Muscle layer of colon (tissue), 2 donors: Measurements from ENCODE around the gene RRP8.
A peak's percentile ranks its signal among the peaks of the same experiment; 100 is the strongest.

Source experiments
- H3K27ac ChIP-seq: one replicate; pipeline ENCODE4 v1.7.0; 2013; ENCODE audit warnings: low read depth, mild to moderate bottlenecking, low read length, moderate library complexity
- H3K27me3 ChIP-seq, 2 donors: one replicate each; pipeline ENCODE4 v1.7.0; 2013; ENCODE audit warnings: low read length in 2 of 2, mild to moderate bottlenecking in 2 of 2; ENCODE audit not compliant: insufficient read depth in 2 of 2, control insufficient read depth in 1 of 2
- H3K36me3 ChIP-seq: one replicate; pipeline ENCODE4 v1.7.0; 2013; ENCODE audit warnings: mild to moderate bottlenecking, low read length; ENCODE audit not compliant: insufficient read depth
- H3K4me1 ChIP-seq: one replicate; pipeline ENCODE4 v1.7.0; 2013; ENCODE audit warnings: mild to moderate bottlenecking, low read length; ENCODE audit not compliant: insufficient read depth
- H3K4me3 ChIP-seq, 2 donors: one replicate each; pipeline ENCODE4 v1.7.0; 2013; ENCODE audit warnings: low read length in 2 of 2, low read depth in 1 of 2, mild to moderate bottlenecking in 1 of 2, moderate library complexity in 1 of 2
- H3K9ac ChIP-seq: one replicate; pipeline ENCODE4 v1.7.0; 2013; ENCODE audit warnings: low read length
- H3K9me3 ChIP-seq: one replicate; pipeline ENCODE4 v1.7.0; 2013; ENCODE audit warnings: mild to moderate bottlenecking, low read length
- donor health status: abdominal sarcoma.
- donor health status: Adenocarcinoma of cecum.

RRP8 gene

DNA sequence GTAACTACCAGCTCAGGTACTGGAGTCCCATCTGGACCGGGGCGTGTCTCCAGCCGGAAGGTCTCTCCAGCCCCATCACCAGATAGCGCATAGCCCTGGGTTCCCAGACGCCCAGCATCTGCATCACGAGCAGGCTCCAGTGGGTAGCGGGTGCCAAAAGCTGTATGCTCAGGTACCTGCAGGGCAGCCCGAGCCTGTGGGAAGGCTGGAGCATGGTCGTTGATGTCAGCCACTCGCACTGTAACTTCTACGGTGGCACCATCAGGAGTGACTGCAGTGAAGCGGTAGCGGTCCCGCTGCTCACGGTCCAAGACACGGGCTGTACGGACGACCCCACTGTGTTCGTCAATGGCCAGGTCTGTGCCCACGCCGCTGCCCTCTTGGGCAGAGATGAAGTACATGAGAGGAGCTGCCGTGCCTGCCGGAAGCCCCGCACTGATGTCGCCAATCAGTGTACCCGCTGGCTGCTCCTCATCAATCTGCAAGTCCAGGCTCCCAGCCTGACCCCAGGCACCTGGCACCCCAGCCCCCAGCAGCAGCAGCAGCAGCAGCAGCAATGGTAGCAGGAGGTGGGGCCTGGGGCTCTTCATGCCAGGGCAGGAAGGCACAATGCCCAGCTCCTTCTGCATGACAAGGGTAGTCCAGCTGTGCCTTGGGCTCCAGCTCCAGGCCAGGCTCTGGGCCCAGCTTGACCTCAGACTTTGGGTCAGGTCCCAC, 37.7 kb upstream of the RRP8 start:
- Histone ChIP-seq H3K4me1 (peaks cover 50% of the 10 kb centered on the region), H3K4me3 (no peak overlapping the region), H3K9me3 (no peaks in the 10 kb centered on the region), H3K27ac (no peak overlapping the region), H3K36me3 (peaks cover 29% of the 10 kb centered on the region), H3K27me3 (no peaks in the 10 kb centered on the region), H3K9ac (no peak overlapping the region)

DNA sequence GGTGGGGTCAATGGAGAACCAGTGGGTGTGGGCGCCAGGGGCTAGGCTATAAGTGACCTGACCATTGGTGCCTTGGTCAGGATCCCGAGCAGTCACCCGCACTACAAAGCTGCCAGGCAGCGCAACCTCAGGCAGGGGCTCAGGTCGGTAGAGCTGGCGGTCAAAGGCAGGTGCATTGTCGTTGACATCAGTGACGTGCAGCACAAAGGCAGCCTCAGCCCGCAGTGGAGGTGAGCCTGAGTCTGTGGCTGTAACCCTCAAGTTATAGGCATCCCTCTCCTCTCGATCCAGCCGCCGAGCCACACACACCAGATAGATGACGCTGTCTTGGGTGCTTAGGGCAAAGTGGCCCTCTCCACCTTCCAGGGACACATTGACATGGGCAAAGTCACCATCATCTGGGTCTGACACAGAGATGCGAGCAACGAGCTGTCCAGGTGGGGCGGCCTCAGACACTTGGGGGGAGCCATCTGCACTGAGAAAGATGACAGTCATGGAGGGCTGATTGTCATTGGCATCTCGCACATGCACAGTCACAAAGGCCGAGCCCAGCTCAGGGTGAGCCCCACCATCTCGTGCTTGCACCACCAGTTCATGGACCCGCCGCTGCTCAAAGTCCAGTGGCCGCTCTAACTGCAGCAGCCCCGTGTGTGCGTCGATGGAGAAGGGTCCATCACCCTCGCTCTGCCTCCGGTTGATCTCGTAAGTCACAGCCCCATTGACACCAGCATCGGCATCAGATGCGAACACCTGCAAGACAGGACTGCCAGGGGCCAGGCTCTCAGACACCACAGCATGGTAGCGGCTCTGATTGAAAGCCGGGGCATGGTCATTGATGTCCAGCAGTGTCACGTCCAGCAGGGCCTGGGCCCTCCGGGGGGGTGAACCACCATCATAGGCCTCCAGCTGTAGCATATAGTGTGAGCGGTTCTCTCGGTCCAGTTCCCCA, 36.9 kb upstream of the RRP8 start:
- peaks cover 28% of the 10 kb centered on the region for H3K36me3 ChIP-seq
- H3K27me3 ChIP-seq: no peaks in the 10 kb centered on the region
- H3K9ac ChIP-seq: no peak overlapping the region
- H3K27ac ChIP-seq: peak overlapping the region; percentile 40
- peaks cover 50% of the 10 kb centered on the region for H3K4me1 ChIP-seq
- no peak overlapping the region for H3K4me3 ChIP-seq
- H3K9me3 ChIP-seq: no peaks in the 10 kb centered on the region

DNA sequence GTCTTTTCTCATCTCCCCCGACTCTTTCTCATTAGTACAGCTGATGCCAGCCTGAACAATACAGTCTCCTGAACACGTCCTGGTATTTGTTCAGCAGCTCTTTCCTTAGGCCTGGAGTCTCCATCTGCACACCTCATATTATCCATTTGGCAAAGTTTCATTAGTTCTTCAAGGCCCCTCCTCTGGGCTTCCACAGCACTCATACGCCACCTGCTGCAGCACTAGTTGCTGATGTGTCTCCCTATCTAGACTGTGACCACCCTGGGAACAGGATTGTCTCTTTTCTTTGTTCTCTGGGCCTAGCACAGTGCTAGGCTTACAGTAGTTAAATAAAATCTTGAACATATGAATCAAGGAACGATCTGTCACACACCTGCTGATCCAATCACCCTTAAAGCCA, 35.0 kb upstream of the RRP8 start:
- H3K9ac ChIP-seq: no peak overlapping the region
- H3K27me3 ChIP-seq: no peaks in the 10 kb centered on the region
- peaks cover 24% of the 10 kb centered on the region for H3K36me3 ChIP-seq
- no peak overlapping the region for H3K27ac ChIP-seq
- no peaks in the 10 kb centered on the region for H3K9me3 ChIP-seq
- H3K4me3 ChIP-seq: no peak overlapping the region
- H3K4me1 ChIP-seq: peaks cover 55% of the 10 kb centered on the region

DNA sequence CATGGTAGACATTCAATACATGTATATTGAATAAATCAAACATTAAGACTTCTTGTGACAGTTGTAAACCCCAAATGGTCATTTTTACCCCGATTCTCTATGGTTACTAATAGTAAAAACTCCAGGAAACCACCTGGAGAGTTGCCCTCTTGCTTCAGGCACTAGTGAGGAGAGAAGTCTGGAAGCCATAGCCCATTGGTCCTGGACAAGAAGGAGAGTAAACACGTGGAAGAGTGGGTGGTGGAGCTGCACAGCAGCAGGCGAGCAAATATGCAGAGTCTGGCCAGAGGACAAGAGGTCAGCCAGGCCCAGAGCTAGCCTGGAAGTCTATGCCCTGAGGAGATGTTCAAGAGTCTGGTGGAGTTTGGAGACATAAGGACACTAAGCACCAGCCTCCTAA, 34.5 kb upstream of the RRP8 start:
- Histone ChIP-seq H3K9me3 (no peaks in the 10 kb centered on the region), H3K9ac (no peak overlapping the region), H3K4me1 (peaks cover 55% of the 10 kb centered on the region), H3K36me3 (peaks cover 30% of the 10 kb centered on the region), H3K27me3 (no peaks in the 10 kb centered on the region), H3K4me3 (no peak overlapping the region), H3K27ac (peak overlapping the region; percentile 20)

DNA sequence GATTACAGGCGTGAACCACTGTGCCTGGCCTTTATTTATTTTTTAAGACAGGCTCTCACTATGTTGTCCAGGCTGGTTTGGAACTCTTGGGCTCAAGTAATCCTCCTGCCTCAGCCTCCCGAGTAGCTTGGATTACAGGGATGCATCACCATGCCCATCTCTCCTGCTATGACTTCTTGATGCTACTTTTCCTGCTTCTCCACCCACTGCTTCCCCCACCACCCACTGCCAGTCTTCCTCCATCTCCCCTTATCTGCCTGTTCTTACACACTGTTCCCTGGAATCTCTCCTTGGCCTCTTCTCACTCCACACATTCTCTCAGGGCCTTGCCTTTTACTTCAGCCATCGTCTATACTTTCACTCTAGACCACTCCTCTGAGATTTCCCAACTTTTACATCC, 33.1 kb upstream of the RRP8 start:
- Histone ChIP-seq H3K9ac (no peak overlapping the region), H3K27ac (no peak overlapping the region), H3K4me3 (no peak overlapping the region), H3K9me3 (no peaks in the 10 kb centered on the region), H3K4me1 (peaks cover 55% of the 10 kb centered on the region), H3K36me3 (peaks cover 44% of the 10 kb centered on the region), H3K27me3 (no peaks in the 10 kb centered on the region)

DNA sequence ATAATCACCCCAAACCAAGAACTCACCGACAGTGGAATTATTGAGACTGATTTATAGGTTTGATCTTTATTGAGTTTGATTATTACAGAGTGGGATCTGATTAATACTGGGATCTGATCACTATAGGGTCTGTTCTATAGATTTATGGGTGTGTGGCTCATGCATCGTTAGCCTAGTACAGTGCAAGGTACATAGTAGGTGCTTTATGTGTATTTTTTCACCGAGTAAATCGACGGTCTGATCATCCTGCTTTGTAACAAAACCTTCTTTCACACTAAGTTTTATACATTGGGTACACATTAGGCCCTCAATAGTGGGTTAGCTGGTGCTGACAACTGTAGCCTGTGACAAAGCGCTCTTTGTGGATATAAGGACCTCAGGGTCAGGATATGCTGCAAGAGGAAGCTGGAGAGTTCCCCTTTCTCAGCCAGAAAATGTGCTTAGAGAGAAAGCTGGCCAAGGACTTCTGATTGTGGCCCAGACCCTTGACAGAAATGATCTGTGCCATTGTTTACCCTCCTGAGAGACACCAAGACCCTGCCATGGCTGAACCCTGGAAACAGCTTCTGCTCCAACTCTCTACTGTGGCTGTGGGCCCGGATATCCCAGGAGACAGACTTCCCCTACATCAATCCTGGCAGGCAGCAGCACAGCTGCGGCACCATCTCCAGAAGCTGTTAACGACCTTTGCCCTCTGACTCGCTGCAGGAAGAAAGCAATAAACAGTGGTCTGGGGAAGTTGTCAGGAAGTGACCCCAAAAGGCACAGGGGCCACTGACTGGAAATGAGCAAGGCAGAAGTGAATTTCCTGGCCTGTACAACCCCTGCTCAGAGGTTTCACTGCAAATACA, 31.9 kb upstream of the RRP8 start:
- Histone ChIP-seq H3K9me3 (no peaks in the 10 kb centered on the region), H3K27me3 (no peaks in the 10 kb centered on the region), H3K9ac (peak overlapping the region; percentile 23), H3K4me1 (peaks cover 55% of the 10 kb centered on the region), H3K4me3 (no peak overlapping the region), H3K36me3 (peaks cover 44% of the 10 kb centered on the region), H3K27ac (peak overlapping the region; percentile 67)

DNA sequence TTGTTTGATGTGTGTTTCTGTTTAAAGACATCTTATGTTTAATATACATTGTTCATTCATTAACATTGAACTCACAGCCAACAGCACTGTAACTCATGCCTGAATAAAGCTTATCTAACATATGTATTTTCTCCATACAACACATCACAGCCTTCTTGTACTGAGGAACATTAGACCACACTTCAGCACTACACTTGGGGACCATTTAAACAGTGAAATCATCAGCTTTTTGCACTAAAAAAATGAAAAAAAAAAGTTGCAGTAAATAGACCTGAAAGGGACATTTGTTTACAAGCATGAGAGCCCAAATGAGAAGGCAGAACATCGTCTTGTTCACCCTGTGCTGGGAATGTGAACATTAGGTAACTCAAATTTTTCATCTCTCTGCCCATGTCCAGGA, 31.1 kb upstream of the RRP8 start:
- Histone ChIP-seq H3K27me3 (no peaks in the 10 kb centered on the region), H3K9me3 (no peaks in the 10 kb centered on the region), H3K36me3 (peaks cover 41% of the 10 kb centered on the region), H3K4me3 (no peak overlapping the region), H3K4me1 (peaks cover 50% of the 10 kb centered on the region), H3K27ac (peak overlapping the region; percentile 67), H3K9ac (no peak overlapping the region)

DNA sequence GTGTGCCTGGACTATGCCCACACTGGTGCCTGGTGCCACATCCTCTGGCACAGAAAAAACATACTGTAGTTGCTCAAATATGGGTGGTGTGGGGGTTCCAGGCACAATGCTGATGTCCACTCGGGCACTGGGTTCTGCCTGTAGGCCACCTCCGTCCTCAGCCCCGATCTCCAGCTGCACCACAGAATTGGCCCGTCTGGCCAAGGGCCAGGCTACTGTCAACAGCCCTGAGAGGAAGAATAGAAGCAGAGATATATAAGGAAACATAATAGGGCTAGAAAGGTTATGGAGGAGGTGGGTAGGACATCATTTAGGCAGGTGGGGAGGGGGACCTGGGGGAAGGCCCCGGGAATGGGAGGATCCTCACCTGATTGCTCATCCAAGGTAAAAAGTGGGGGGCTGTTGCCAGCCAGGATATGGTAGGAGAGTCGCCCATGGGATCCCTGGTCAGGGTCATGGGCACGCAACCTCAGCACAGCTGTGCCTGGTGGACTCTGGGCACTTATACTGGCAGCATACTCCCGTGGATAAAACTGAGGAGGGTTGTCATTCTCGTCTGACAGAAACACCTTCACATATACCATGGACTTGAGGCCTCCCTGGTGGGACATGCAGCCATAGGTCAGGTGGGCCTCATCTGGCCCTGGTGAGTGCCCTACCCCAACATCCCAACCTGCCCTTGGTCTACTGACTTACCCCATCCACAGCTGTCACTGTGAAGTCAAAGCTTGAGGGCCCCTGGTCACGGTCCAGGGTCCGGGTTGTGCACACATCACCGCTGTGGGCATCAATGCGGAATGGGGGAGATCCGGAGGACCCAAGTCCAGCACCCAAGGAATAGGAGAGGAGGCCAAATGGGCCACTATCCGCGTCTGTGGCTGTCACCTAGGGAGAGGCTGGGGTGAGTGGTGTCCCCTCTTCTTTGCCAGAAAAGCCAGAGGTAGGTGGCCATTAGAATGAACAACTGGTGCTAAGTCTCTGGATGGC, 30.3 kb upstream of the RRP8 start:
- Histone ChIP-seq H3K9me3 (no peaks in the 10 kb centered on the region), H3K4me3 (no peak overlapping the region), H3K9ac (no peak overlapping the region), H3K27ac (no peak overlapping the region), H3K36me3 (peaks cover 47% of the 10 kb centered on the region), H3K27me3 (no peaks in the 10 kb centered on the region), H3K4me1 (peaks cover 42% of the 10 kb centered on the region)

DNA sequence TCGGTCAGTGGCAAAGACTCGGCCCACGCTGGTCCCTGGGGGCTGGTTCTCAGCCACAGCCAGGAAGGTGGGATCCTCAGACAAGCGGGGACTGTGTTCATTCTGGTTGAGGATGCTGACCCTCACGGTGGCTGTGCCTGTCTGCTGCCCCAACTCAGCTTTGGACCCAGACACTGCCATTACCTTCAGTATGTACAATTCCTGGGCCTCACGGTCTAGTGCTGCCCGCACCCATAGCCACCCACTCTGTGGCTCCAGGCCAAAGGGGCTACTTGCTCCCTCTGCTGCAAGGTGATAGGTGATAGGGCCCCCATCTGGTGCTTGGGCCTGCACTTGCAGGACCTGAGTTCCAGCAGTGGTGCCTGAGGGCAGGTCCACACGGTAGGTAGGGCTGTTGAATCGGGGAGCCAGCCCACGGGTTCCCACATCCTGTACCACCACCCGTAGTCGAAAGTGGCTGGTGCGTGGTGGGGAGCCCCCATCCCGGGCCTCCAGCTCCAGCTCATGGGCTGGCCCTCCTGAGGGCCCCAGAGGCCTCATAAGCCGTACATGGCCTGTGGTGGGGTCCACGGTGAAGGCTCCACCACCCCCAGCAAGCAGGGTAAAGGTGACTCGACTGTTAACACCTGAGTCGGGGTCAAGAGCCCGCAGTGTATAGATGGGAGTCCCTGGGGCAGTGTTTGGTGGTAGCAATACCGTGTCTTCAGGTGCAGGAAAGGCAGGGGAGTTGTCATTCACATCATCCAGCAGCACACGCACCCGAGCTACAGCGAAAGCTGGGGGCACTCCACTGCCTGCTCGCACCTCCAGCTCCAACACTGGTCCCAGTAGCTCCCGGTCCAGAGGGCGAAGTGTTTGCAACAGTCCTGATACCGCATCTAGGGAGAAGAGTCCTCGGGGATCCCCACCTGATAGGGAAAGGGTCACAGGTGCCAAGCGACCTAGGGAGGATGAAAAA, 29.0 kb upstream of the RRP8 start:
- Histone ChIP-seq H3K27me3 (no peaks in the 10 kb centered on the region), H3K9me3 (no peaks in the 10 kb centered on the region), H3K9ac (no peak overlapping the region), H3K36me3 (peaks cover 60% of the 10 kb centered on the region), H3K4me3 (no peak overlapping the region), H3K27ac (no peak overlapping the region), H3K4me1 (peaks cover 29% of the 10 kb centered on the region)
